Transverse colon (tissue), 4 donors: ENCODE results near the gene KLRK1.

Source experiments
- CTCF ChIP-seq, 5 experiments: fragments of 200-600 bp in 3 of 5; fragments of 450-650 bp in 2 of 5; sonication (generic) in 3 of 5; IDR thresholded peaks; 1 replicate in 2 of 5; 2 replicates in 3 of 5; pipeline ENCODE4 v1.5.1; 2016 to 2017; ENCODE audit warnings: antibody characterized with exemption in 5 of 5, inconsistent platforms in 3 of 5, mild to moderate bottlenecking in 2 of 5, moderate library complexity in 1 of 5
- POLR2A ChIP-seq: fragments of 450-650 bp; IDR thresholded peaks from one replicate; pipeline ENCODE4 v1.6.1; 2016; ENCODE audit warnings: antibody characterized with exemption, mild to moderate bottlenecking, moderate library complexity
- POLR2AphosphoS5 ChIP-seq, 3 donors: sonication (generic); formaldehyde crosslinking; IDR thresholded peaks; one replicate each; pipeline ENCODE4 v1.6.1; 2016; ENCODE audit warnings: antibody characterized with exemption in 3 of 3

GRCh38 chr12:10331642-10332239, 58.1 kb downstream of the KLRK1 start:
- TF ChIP-seq CTCF (IDR thresholded peaks at IDR 0.05) (peak; percentile 64 to 76 (median 68)), POLR2AphosphoS5 (IDR thresholded peaks at IDR 0.05) (no peak), POLR2A (no peak)
